GM18517 (cell line): ENCODE measurements around the gene ADCYAP1R1.

ENCODE experiments used
- ATAC-seq: cut with Tn5 transposase; IDR thresholded peaks from one replicate; pipeline ENCODE4 v1.9.1; 2021; ENCODE audit warnings: mild to moderate bottlenecking, moderate library complexity; ENCODE audit not compliant: unreplicated experiment

ADCYAP1R1 gene

DNA sequence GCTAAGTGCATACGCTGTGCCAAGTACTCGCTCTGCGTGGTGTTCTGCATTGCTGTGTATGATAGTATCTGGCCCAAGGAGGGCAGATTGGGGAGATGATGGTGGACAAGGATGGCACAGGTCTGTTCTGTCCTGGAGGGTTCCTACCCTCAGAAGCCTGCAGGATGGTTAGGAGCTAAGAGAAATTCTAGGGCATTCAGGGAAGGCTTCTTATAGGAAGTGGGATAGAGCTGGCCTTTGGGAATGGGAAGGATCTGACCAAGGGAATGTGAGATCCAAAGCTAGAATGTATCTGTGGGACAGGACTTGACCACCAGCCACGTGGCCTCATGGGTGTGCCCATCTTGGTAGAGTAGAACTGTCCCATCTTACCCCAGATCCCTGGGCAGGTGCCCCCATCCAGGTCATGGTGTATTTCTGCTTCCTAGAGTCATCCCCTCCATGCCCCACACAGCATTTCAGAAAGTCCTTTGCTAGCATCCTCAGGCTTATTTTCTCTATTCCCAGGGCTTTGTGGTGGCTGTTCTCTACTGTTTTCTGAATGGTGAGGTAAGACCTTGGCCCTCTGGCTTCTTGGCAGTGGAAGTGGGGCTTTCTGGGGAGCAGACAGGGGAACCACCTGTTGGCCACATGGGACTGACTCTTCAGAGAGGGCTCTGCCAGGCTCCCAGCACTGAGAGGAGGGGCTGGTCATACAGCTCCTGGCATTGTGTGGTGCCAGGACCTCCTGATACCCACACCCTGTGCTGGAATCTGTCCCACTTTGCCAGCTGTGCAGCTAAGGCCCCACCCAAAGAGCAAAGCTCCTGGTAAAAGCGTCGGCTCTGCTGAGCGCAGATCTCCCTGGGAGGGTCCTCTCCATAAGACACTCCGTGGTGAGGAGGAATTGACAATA is 52.5 kb downstream of the ADCYAP1R1 start:
- ATAC-seq = no peak

DNA sequence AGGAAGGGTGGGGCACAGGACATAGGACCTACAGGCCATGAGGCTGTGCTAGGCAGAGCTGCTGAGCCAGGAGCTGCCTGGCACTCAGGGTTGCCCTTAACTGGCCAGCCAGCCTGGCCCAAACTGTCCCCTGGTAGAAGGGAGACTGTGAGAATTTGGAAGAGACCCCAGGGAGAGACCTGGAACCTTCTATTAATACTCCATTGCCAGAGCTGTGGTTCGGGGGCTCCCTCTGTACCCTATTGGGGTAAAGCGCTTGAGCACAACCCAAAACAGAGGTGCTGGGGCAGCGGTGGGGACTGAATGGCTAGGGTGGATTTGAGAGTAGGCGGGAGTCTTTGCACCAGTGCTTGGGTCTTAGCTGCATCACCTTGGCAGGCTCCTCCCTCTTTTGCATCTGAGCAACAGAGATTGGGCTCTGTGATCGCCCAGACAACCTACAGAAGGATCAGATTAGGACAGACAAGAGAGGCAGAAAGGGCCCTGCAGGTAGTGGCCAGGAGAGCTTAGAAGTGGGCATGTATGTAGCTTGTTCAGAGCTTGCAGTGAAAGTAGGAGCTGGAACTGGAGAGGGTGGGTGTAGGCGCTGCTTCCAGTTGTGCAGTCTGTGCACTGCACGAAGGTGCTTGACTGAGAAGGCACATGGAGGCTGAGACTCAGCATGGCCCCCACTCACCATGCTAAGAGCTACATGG is 53.3 kb downstream of the ADCYAP1R1 start:
- no peak for ATAC-seq

GRCh38 chr7:31106303-31107105 is 54.4 kb downstream of the ADCYAP1R1 start:
- ATAC-seq = no peak

- no peak for ATAC-seq
These were observed 55.3 kb downstream of the ADCYAP1R1 start for GRCh38 chr7:31107106-31108090.

- ATAC-seq = no peak
These were observed 56.1 kb downstream of the ADCYAP1R1 start for GRCh38 chr7:31108097-31108657.

GRCh38 chr7:31109751-31110150 is 57.6 kb downstream of the ADCYAP1R1 start:
- ATAC-seq = no peak

DNA sequence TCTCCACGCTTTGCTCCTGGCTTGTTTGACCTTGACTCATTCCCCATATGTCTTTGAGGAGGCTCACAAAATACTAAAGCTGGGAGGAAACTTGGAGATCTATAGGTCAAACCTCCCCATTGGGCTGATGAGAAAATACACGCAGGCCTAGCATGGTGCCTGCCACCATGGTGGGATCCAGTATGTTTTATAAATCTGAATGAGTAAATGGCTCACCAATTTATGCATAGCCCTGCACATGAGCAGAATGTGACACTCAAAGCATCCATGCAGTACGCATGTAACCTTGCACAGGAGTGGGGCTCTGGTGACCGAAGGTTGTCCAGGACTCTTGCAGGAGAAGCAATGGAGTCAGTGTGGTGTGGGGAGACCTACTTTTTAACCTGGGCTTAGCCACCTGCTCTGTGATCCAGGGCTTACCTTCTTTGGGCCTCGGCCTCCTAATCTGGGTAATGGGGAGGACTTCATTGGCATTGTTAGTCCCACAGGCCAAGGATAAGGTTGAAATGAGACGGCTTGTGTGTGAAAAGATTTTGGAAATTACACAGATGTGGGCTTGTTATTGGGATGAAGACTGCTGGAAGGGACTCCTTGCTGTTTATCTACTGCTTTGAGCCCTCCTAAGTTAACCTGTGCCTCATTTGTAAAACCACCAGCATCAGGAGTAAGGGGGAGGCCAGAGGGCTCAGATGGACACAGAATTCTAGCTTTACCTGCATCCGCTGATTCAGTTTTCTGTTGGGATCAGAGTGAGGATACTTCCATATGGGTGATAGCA is 58.4 kb downstream of the ADCYAP1R1 start:
- no peak for ATAC-seq

GRCh38 chr7:31111109-31111451 is 59.0 kb downstream of the ADCYAP1R1 start:
- ATAC-seq = no peak

DNA sequence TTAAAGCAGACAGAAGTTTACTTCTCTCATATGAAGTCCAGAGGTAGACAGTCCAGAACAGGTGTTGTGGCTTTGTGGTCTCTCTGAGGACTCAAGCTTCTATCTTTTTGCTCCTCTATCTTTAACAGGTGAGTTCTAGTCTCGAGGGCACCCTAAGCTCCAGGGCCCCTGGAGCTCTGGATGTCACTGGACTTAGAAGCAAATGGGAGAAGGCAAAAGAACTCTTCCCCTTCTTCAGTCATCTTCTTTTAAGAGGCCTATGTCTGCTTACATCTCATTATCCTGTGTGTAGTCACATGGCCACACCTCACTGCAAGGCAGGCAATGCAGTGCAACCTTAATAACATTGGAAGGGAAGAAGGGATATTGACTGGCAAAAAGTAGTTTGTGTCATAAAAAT is 61.6 kb downstream of the ADCYAP1R1 start:
- ATAC-seq = no peak

DNA sequence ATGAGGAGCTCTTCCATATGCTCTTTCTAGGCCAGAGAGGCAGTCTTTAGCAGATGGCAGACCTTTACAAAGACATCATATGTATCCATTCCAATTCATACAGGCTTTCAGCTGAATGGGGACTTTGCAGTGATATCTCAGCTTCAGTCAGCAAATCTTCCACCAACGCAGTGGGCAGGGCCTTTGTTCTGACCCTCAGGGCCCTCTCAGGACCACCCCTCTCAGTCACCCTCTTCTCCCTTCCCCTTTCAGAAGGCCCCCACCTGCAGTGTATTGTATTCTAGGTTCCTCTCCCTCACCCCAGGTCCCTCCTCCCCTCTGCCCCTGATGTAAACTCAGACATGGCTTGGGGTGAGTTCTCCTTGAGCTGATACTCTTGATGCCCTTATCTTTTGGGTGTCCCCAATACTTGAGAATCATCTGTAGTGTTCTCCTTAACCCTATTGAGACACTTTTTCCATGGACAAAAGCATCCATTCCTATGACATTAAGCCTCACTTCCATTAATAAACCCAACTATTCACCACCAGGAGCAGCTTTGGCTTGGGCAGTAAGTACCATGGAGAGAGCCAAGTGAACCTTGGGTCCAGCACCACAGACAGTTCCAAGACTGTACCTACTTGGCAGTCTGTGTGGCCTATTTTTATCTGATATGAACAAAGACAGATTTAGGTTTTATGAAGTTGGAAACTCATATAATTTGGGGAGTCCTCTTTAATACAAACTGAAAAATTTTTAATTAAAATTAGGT is 62.7 kb downstream of the ADCYAP1R1 start:
- no peak for ATAC-seq

DNA sequence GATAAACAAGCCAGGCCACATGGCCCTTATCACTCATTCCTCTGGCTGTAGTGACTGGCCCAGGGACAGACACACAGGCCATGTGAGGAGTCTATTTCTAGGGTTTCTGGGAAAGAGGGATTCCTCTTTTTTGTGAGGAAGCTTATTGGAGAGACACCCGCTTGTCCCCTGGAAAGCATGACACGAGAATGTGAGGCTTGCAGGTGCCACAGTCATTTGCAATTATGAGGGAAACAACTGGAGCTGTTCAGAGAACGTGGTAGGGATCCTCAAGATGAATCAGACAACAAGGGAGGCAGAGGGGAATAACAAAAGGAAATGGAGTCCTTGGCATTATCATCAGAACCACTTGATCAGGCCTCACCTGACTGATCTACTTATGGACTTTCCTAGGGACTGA is 64.5 kb downstream of the ADCYAP1R1 start:
- no peak for ATAC-seq

DNA sequence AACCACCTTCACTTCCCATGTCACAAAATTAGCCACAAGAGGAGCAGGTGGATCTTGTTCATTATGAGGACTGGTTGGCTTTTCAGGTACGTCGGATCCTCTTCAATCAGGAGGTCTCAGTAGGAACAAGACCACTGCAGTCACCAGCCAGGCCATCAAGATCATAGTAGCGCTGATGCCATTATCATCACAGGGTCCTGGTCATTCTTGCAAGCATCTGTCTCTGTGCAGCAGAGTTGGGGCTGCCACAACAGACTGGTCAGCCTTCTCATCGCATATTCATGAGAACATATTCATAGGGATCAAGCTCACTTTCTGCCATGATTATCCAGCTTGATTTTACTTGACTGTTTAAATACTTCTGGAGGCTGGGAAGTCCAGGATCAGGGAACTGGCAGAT is 67.1 kb downstream of the ADCYAP1R1 start:
- no peak for ATAC-seq

- no peak for ATAC-seq
These were observed 68.8 kb downstream of the ADCYAP1R1 start for GRCh38 chr7:31120800-31121513.

DNA sequence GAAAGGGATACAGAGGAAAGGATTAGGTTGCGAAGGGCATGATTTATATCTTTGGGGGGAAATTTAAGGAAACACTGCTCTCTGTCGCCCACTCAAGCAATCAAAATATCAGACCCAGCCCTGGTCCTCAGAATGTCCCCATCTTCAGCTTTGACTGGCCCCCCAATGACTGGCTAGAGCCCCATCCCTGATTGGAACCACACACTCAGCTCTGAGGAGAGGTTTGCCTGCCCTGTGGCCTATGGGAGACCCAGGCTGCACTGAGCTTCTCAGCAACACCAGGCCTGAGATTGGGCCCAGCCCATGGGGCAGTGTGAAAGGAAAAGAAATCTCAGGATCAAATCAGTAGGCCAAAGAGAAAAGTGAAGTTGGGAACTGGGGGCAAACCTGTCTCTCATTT is 69.5 kb downstream of the ADCYAP1R1 start:
- ATAC-seq = no peak

GRCh38 chr7:31122649-31123058 is 70.5 kb downstream of the ADCYAP1R1 start:
- ATAC-seq = no peak

DNA sequence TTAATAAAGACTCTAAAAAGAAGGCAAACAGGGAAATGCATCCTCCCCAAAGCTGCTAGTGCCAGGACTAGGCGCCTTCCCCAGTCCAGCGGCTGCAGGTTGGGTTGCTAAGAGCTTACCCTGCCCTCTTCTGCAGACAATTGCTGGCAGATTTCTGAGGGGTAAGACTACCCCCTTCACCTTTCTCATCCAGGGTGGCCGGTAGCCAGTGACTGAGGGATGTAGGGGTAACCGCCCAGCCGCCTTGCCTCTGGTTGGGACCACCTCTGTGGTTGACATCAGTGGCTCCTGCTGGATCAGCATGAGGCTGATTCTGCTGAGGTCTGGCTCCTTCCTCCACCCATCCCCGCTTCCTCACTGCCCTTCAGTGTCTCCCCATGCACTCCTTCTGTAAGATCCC is 71.2 kb downstream of the ADCYAP1R1 start:
- no peak for ATAC-seq

GRCh38 chr7:31123726-31124125 is 71.6 kb downstream of the ADCYAP1R1 start:
- no peak for ATAC-seq

- ATAC-seq = no peak
These were observed 73.1 kb downstream of the ADCYAP1R1 start for GRCh38 chr7:31125171-31125570.
